HPDE6-E6E7 (cell line): ENCODE measurements around the gene NARS2.
A peak's percentile ranks its signal among the peaks of the same experiment; 100 is the strongest.
"Not testable (repeated sequence)": the region's sequence is repeated elsewhere in the genome, so short reads cannot be mapped to it uniquely, and the experiment has no call there.

ENCODE experiments used
- DNase-seq: peaks from one replicate; pipeline ENCODE4 v3.0.0; 2011; ENCODE audit warnings: missing footprints; ENCODE audit errors: extremely low spot score

Gene NARS2

GRCh38 chr11:78576549-78577097 lies 2.0 kb upstream of the NARS2 start:
- DNase-seq = no peak

DNA sequence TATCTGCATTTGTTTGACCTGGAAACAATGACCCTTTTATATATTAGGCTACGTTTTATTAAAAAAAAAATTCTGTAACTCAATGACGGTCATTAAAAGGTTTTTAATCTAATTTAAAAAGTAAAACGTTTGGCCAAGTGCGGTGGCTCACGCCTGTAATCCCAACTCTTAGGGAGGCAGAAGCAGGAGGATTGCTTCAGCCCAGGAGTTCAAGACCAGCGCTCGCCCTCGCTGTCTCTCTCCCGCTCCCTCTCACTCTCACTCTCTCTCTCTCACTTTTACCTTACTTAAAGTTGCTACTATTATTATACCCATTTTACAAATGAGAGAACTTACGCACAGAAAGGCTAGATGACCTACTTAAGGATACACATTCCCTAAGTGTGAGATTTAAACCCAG lies 814 bp upstream of the NARS2 start:
- DNase-seq = no peak

GRCh38 chr11:78573681-78574080 lies 983 bp downstream of the NARS2 start:
- DNase-seq = no peak

GRCh38 chr11:78573271-78573670 lies 1.4 kb downstream of the NARS2 start:
- DNase-seq = no peak

DNA sequence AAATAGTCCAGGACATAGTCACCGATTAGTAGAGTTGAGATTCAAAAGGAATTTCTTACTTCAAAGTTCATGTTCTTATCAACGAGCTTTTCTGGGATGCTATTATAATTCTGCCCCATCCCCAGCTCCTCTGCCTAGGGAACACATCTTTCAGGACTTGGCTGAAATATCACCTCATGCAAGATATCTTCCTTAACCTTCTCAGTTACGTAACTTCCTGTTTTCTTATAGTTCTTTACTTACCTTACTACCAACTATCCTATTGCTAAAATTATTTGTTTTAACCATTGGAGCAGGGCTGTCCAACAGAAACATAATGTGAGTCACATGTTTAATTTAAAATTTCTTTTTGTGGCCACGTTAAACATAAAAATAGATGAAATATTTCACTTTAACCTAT lies 2.3 kb downstream of the NARS2 start:
- no peak for DNase-seq

- no peak for DNase-seq
Measured at GRCh38 chr11:78570031-78570430, 4.6 kb downstream of the NARS2 start.

- peak; percentile 31 for DNase-seq
Measured at GRCh38 chr11:78567209-78567608, 7.5 kb downstream of the NARS2 start.

GRCh38 chr11:78564490-78565467 lies 9.9 kb downstream of the NARS2 start:
- DNase-seq = peak; percentile 12

DNA sequence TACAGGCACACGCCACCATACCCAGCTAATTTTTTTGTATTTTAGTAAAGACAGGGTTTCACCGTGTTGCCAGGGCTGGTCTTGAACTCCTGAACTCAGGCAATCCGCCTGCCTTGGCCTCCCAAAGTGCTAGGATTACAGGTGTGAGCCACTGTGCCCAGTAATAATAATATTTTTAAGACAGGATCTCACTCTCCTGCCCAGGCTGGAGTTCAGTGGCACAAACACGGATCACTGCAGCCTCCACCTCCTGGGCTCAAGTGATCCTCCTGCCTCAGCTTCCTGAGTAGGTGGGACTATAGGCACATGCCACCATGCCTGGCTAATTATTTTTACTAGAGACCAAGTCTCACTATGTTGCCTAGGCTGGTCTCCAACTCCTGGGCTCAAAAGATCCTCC lies 10.6 kb downstream of the NARS2 start:
- not testable (repeated sequence) for DNase-seq

DNA sequence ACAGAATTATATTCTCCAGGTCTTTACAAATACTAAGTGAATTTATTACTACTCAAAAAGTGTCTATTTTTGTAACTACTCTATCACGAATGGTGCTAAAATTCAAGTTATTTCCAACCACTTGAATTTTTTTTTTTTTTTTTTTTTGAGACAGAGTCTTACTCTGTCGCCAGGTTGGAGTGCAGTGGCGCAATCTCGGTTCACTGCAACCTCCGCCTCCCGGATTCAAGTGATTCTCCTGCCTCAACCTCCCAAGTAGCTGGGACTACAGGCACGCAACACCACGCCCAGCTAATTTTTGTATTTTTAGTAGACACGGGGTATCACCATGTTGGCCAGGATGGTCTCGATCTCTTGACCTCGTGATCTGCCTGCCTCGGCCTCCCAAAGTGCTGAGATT lies 11.6 kb downstream of the NARS2 start:
- not testable (repeated sequence) for DNase-seq

GRCh38 chr11:78562398-78562797 lies 12.3 kb downstream of the NARS2 start:
- no peak for DNase-seq

GRCh38 chr11:78560826-78561484 lies 13.7 kb downstream of the NARS2 start:
- DNase-seq = no peak

DNA sequence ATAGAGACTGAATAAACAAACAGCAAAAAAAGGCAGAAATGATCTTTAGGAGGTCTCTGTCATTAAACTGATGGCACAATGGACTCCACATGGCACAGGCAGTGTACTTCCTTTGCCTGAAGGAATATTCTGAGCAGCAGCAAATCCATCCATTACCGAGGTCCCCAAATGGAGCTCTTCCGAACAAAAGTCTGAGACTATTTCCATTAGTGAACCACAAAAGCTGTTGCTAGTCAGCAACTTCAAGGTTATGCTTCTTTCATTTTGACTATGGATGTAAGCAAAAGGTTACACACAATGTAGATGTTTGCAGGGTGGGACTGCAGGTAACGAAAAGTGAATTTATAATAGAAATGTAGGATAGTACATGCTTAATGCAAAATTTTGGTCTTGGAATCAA lies 14.5 kb downstream of the NARS2 start:
- DNase-seq = no peak

DNA sequence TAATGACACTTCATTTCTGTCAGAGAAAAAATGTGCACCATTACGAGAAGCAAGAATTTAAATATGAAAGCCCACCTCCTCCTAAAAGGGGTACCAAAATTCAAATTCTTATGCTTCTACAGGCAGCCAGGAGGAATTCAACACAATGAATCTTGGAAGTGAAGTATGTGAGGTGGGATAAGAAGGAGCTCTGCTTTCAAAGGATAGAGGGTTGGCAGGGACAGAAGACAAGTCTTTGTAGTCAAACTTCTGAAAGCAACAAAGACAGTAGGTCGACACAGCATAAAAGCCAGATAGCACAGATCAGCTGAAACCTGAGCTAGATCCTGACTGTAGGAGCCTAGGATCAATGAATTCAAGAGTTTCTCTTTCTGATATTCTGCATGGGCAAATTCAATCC lies 17.4 kb downstream of the NARS2 start:
- no peak for DNase-seq

- no peak for DNase-seq
Measured at GRCh38 chr11:78555592-78555991, 19.1 kb downstream of the NARS2 start.

GRCh38 chr11:78552881-78553280 lies 21.8 kb downstream of the NARS2 start:
- DNase-seq = no peak

GRCh38 chr11:78552139-78552538 lies 22.5 kb downstream of the NARS2 start:
- not testable (repeated sequence) for DNase-seq

- no peak for DNase-seq
Measured at GRCh38 chr11:78551066-78551465, 23.6 kb downstream of the NARS2 start.

- DNase-seq = no peak
Measured at GRCh38 chr11:78549624-78550409, 24.8 kb downstream of the NARS2 start.

GRCh38 chr11:78548911-78549590 lies 25.6 kb downstream of the NARS2 start:
- DNase-seq = no peak
